ENCODE data around the gene ST7.

DNA sequence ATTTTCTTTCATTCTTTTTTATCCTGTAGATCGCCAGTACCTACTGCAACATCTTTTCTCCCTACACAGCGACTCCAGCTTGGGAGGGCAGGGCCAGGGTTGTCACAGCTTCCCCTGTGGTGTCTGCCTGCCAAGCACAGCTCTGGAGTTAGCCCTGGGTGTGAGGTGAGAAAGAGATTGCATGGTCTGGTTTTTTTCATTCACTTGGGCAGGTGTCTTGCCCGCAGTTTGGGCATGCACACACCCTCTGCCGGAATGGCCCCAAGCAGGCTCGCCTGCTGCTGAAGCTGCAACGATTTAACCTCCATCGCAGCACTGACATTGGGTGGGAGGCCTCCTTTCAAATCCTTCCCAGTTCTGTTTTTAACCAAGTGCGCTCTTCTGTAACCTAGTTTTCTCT, 236.8 kb downstream of the ST7 start:
- TF ChIP-seq, protein P1, sequence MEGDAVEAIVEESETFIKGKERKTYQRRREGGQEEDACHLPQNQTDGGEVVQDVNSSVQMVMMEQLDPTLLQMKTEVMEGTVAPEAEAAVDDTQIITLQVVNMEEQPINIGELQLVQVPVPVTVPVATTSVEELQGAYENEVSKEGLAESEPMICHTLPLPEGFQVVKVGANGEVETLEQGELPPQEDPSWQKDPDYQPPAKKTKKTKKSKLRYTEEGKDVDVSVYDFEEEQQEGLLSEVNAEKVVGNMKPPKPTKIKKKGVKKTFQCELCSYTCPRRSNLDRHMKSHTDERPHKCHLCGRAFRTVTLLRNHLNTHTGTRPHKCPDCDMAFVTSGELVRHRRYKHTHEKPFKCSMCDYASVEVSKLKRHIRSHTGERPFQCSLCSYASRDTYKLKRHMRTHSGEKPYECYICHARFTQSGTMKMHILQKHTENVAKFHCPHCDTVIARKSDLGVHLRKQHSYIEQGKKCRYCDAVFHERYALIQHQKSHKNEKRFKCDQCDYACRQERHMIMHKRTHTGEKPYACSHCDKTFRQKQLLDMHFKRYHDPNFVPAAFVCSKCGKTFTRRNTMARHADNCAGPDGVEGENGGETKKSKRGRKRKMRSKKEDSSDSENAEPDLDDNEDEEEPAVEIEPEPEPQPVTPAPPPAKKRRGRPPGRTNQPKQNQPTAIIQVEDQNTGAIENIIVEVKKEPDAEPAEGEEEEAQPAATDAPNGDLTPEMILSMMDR (optimal IDR thresholded peaks at IDR 0.05 in 1 of 3, IDR thresholded peaks at IDR 0.05 in 1 of 3, conservative IDR thresholded peaks at IDR 0.05 in 1 of 3; ENCODE audit: extremely low read depth in 1 of 3, insufficient read depth in 2 of 3, low read length in 3 of 3): no peak
- TF ChIP-seq EZH2 (IDR thresholded peaks at IDR 0.05; ENCODE audit: low read length): no peak
